Liver (tissue), 9 donors: ENCODE measurements around the gene ATP2B3. TPM values are rescaled to one million over a fixed set of nuclear protein-coding genes. Genes with fewer than 3 reads are reported as not detected.

Experiments
- DNase-seq: peaks from one replicate; pipeline ENCODE4 v3.0.0-alpha.2; 2017; ENCODE audit warnings: low spot score
- H3K27ac ChIP-seq, 2 donors: one replicate each; pipeline ENCODE4 v1.7.0; 2013; ENCODE audit warnings: inconsistent platforms in 2 of 2, low read length in 2 of 2, control low read depth in 1 of 2, low read depth in 1 of 2, mild to moderate bottlenecking in 1 of 2
- H3K27me3 ChIP-seq, 4 donors: one replicate each; pipeline versions ENCODE4 v1.6.1 to v1.7.0; 2013; ENCODE audit warnings: low read length in 3 of 4, inconsistent platforms in 1 of 4, mild to moderate bottlenecking in 1 of 4, moderate library complexity in 1 of 4; ENCODE audit not compliant: control insufficient read depth in 4 of 4, insufficient read depth in 4 of 4
- H3K36me3 ChIP-seq, 4 donors: one replicate each; pipeline versions ENCODE4 v1.6.1 to v1.7.0; 2013; ENCODE audit warnings: low read length in 3 of 4, mild to moderate bottlenecking in 3 of 4, low read depth in 1 of 4, moderate library complexity in 1 of 4; ENCODE audit not compliant: control insufficient read depth in 4 of 4, insufficient read depth in 3 of 4
- H3K4me1 ChIP-seq, 4 donors: one replicate each; pipeline versions ENCODE4 v1.6.1 to v1.7.0; 2013; ENCODE audit warnings: low read length in 3 of 4, mild to moderate bottlenecking in 3 of 4, moderate library complexity in 1 of 4; ENCODE audit not compliant: control insufficient read depth in 4 of 4, insufficient read depth in 4 of 4
- H3K4me3 ChIP-seq, 3 donors: one replicate each; pipeline versions ENCODE4 v1.6.1 to v1.7.0; 2013; ENCODE audit warnings: low read length in 3 of 3, control low read depth in 1 of 3, low read depth in 1 of 3, mild to moderate bottlenecking in 1 of 3
- H3K9ac ChIP-seq, 2 donors: one replicate each; pipeline ENCODE4 v1.7.0; 2013; ENCODE audit warnings: low read length in 2 of 2, mild to moderate bottlenecking in 2 of 2, moderate library complexity in 2 of 2, control low read depth in 1 of 2, low read depth in 1 of 2
- H3K9me3 ChIP-seq, 4 donors: one replicate each; pipeline versions ENCODE4 v1.6.1 to v1.7.0; 2013; ENCODE audit warnings: low read length in 3 of 4; ENCODE audit not compliant: control insufficient read depth in 4 of 4
- EGR1 ChIP-seq, 2 donors: IDR thresholded peaks; 2 replicates each; pipeline ENCODE4 v1.6.1; 2016 to 2018; ENCODE audit warnings: antibody characterized with exemption in 2 of 2, low read depth in 2 of 2
- FOXA2 ChIP-seq: IDR thresholded peaks from 2 replicates; pipeline ENCODE4 v1.6.1; 2016; ENCODE audit warnings: antibody characterized with exemption
- GABPA ChIP-seq, 2 donors: IDR thresholded peaks in 1 of 2; conservative IDR thresholded peaks in 1 of 2; 2 replicates each; pipeline ENCODE4 v1.6.1; 2016; ENCODE audit warnings: antibody characterized with exemption in 2 of 2, mild to moderate bottlenecking in 1 of 2, moderate library complexity in 1 of 2
- HNF4A ChIP-seq, 2 donors: conservative IDR thresholded peaks; 2 replicates each; pipeline ENCODE4 v1.6.1; 2016; ENCODE audit warnings: antibody characterized with exemption in 2 of 2, mild to moderate bottlenecking in 2 of 2
- HNF4G ChIP-seq: IDR thresholded peaks from 2 replicates; pipeline ENCODE4 v1.6.1; 2016; ENCODE audit warnings: antibody characterized with exemption
- JUND ChIP-seq, 2 donors: IDR thresholded peaks; 2 replicates each; pipeline ENCODE4 v1.6.1; 2016; ENCODE audit warnings: antibody characterized with exemption in 2 of 2
- NR2F2 ChIP-seq: IDR thresholded peaks from 2 replicates; pipeline ENCODE4 v1.6.1; 2016; ENCODE audit warnings: antibody characterized with exemption
- RAD21 ChIP-seq, 2 donors: IDR thresholded peaks; 2 replicates each; pipeline ENCODE4 v1.6.1; 2016; ENCODE audit warnings: antibody characterized with exemption in 2 of 2, mild to moderate bottlenecking in 2 of 2
- RXRA ChIP-seq, 2 donors: IDR thresholded peaks; 2 replicates each; pipeline ENCODE4 v1.6.1; 2017 to 2018; ENCODE audit warnings: antibody characterized with exemption in 2 of 2, mild to moderate bottlenecking in 1 of 2
- SP1 ChIP-seq: IDR thresholded peaks from 2 replicates; pipeline ENCODE4 v1.6.1; 2018; ENCODE audit warnings: antibody characterized with exemption, mild to moderate bottlenecking
- TAF1 ChIP-seq: conservative IDR thresholded peaks from 2 replicates; pipeline ENCODE4 v1.6.1; 2016; ENCODE audit warnings: antibody characterized with exemption, mild to moderate bottlenecking
- YY1 ChIP-seq: IDR thresholded peaks from 2 replicates; pipeline ENCODE4 v1.6.1; 2016; ENCODE audit warnings: antibody characterized with exemption, mild to moderate bottlenecking
- WGBS: extraction: QIAGEN DNeasy Blood & Tissue Kit; methylation state at CpG from one replicate; pipeline ENCODE4 v1.1.7; 2013; 5-methylcytosine and 5-hydroxymethylcytosine counted together
- polyA plus RNA-seq, 2 donors: library from polyadenylated mRNA; stranded (reverse) in 1 of 2; unstranded in 1 of 2; fragments of 200-250 nt in 1 of 2; fragments of >200 nt in 1 of 2; fragmentation: Nextera tagmentation in 1 of 2; extraction: Ambion mirVana in 1 of 2; gene quantifications; one replicate each; pipeline versions ENCODE4 v1.2.1 to v1.2.3, GENCODE V29; 2013 to 2015
- total RNA-seq, 2 donors: library from RNA; depleted of rRNA; stranded (reverse); fragments of >200 nt; gene quantifications; one replicate each; pipeline ENCODE4 v1.2.3, GENCODE V29; 2014
- TF ChIP-seq, protein P1 (sequence below): fragments of 150-350 bp; IDR thresholded peaks from 2 replicates; pipeline ENCODE4 v1.5.1; 2017; ENCODE audit warnings: improper control_type of control experiment, low read depth, low read length; ENCODE audit not compliant: missing input control
- TF ChIP-seq, protein P2 (sequence below): IDR thresholded peaks from 2 replicates; pipeline ENCODE4 v1.6.1; 2016; ENCODE audit warnings: antibody characterized with exemption
- TF ChIP-seq, protein P3 (sequence below): IDR thresholded peaks from 2 replicates; pipeline ENCODE4 v1.6.1; 2016; ENCODE audit warnings: antibody characterized with exemption, mild to moderate bottlenecking
- TF ChIP-seq, protein P4 (sequence below): IDR thresholded peaks from 2 replicates; pipeline ENCODE4 v1.6.1; 2016; ENCODE audit warnings: antibody characterized with exemption
- TF ChIP-seq, protein P5 (sequence below): IDR thresholded peaks from 2 replicates; pipeline ENCODE4 v1.6.1; 2016; ENCODE audit warnings: antibody characterized with exemption
- donor health status: healthy.
- donor health status: healthy.
- donor health status: healthy.
- donor health status: healthy.
- donor health status: healthy.

ATP2B3 gene
- total and polyA plus RNA-seq, 4 donors = not detected

DNA sequence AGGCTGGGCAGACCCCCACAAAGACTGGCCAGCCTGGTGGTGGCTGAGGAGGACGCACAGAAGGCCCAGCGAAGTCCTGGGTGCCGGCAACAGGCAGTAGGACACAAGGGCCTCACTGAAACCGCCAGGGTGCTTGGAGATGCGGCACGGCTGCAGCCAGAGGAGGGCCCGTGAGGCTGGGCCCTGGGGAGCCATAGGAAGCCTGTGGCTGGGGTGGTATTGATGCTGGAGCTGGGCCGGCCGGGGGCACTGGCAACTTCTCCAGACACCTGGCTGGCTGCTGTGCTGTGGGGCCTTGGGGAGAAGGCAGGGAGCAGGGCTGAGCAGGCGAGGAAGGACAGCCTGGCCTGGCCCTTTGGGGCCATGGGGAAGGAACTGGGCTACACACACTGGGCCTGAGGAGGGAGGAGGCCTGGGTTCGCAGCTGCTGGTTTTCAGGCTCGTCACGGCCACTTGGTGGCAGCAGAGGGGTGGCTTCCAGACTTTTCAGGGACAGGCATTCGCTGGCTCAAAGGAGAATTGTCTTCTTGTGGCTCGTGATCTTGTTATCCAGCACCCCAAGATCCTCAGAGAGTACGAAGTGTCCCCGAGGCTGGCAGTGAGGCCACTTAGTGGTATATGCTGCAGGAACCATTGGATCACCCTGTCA is 37.2 kb downstream of the ATP2B3 start:
- Histone ChIP-seq H3K4me3 (no peak overlapping the region), H3K9me3 (no peaks in the 10 kb centered on the region), H3K27ac (no peak overlapping the region), H3K9ac (no peak overlapping the region), H3K36me3 (no peaks in the 10 kb centered on the region), H3K27me3 (no peaks in the 10 kb centered on the region), H3K4me1 (no peaks in the 10 kb centered on the region)
- no peak for TF ChIP-seq HNF4G
- TF ChIP-seq TAF1 = no peak
- TF ChIP-seq, protein P1, sequence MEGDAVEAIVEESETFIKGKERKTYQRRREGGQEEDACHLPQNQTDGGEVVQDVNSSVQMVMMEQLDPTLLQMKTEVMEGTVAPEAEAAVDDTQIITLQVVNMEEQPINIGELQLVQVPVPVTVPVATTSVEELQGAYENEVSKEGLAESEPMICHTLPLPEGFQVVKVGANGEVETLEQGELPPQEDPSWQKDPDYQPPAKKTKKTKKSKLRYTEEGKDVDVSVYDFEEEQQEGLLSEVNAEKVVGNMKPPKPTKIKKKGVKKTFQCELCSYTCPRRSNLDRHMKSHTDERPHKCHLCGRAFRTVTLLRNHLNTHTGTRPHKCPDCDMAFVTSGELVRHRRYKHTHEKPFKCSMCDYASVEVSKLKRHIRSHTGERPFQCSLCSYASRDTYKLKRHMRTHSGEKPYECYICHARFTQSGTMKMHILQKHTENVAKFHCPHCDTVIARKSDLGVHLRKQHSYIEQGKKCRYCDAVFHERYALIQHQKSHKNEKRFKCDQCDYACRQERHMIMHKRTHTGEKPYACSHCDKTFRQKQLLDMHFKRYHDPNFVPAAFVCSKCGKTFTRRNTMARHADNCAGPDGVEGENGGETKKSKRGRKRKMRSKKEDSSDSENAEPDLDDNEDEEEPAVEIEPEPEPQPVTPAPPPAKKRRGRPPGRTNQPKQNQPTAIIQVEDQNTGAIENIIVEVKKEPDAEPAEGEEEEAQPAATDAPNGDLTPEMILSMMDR = peak; percentile 64
- TF ChIP-seq NR2F2 = no peak
- TF ChIP-seq YY1 = no peak
- TF ChIP-seq RAD21 (IDR thresholded peaks at IDR 0.05) = peak; percentile 74 to 87
- WGBS = 39% methylated on average over 17 of the region's 17 CpGs
- peak; percentile 68 for DNase-seq

DNA sequence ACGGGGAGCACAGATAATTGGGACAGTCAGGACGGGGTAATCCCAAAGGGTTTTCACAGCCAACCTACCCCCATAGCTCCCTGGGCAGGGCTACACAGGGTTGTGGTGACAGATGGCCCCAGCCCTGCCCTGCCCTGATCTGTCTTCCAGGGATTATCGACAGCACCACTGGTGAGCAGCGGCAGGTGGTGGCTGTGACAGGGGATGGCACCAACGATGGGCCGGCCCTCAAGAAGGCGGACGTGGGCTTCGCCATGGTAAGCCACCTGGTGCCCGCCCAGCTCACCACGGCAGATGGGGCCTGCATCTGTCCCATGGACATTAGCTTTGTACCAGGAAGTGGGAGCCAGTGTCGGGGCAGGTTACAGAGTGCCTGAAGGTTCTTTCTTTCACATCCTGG is 39.3 kb downstream of the ATP2B3 start:
- no peak overlapping the region for H3K4me3 ChIP-seq
- H3K9ac ChIP-seq = no peak overlapping the region
- H3K4me1 ChIP-seq = no peaks in the 10 kb centered on the region
- no peaks in the 10 kb centered on the region for H3K9me3 ChIP-seq
- H3K36me3 ChIP-seq = no peaks in the 10 kb centered on the region
- no peak for TF ChIP-seq GABPA (IDR thresholded peaks at IDR 0.05 in 1 of 2, conservative IDR thresholded peaks at IDR 0.05 in 1 of 2)
- TF ChIP-seq RAD21 (IDR thresholded peaks at IDR 0.05) = no peak
- TF ChIP-seq JUND (IDR thresholded peaks at IDR 0.05) = no peak
- no peak for TF ChIP-seq FOXA2
- no peak for TF ChIP-seq EGR1 (IDR thresholded peaks at IDR 0.05; ENCODE audit: low read depth in 2 of 2)
- TF ChIP-seq NR2F2 = no peak
- TF ChIP-seq, protein P2, sequence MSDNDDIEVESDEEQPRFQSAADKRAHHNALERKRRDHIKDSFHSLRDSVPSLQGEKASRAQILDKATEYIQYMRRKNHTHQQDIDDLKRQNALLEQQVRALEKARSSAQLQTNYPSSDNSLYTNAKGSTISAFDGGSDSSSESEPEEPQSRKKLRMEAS = no peak
- TF ChIP-seq SP1 = no peak
- TF ChIP-seq HNF4A (conservative IDR thresholded peaks at IDR 0.05) = no peak
- no peak for TF ChIP-seq HNF4G
- TF ChIP-seq, protein P3, sequence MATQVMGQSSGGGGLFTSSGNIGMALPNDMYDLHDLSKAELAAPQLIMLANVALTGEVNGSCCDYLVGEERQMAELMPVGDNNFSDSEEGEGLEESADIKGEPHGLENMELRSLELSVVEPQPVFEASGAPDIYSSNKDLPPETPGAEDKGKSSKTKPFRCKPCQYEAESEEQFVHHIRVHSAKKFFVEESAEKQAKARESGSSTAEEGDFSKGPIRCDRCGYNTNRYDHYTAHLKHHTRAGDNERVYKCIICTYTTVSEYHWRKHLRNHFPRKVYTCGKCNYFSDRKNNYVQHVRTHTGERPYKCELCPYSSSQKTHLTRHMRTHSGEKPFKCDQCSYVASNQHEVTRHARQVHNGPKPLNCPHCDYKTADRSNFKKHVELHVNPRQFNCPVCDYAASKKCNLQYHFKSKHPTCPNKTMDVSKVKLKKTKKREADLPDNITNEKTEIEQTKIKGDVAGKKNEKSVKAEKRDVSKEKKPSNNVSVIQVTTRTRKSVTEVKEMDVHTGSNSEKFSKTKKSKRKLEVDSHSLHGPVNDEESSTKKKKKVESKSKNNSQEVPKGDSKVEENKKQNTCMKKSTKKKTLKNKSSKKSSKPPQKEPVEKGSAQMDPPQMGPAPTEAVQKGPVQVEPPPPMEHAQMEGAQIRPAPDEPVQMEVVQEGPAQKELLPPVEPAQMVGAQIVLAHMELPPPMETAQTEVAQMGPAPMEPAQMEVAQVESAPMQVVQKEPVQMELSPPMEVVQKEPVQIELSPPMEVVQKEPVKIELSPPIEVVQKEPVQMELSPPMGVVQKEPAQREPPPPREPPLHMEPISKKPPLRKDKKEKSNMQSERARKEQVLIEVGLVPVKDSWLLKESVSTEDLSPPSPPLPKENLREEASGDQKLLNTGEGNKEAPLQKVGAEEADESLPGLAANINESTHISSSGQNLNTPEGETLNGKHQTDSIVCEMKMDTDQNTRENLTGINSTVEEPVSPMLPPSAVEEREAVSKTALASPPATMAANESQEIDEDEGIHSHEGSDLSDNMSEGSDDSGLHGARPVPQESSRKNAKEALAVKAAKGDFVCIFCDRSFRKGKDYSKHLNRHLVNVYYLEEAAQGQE = no peak
- TF ChIP-seq, protein P4, sequence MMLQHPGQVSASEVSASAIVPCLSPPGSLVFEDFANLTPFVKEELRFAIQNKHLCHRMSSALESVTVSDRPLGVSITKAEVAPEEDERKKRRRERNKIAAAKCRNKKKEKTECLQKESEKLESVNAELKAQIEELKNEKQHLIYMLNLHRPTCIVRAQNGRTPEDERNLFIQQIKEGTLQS = no peak
- no peak for TF ChIP-seq RXRA (IDR thresholded peaks at IDR 0.05)
- TF ChIP-seq YY1 = no peak
- TF ChIP-seq, protein P1 = no peak
- TF ChIP-seq, protein P5, sequence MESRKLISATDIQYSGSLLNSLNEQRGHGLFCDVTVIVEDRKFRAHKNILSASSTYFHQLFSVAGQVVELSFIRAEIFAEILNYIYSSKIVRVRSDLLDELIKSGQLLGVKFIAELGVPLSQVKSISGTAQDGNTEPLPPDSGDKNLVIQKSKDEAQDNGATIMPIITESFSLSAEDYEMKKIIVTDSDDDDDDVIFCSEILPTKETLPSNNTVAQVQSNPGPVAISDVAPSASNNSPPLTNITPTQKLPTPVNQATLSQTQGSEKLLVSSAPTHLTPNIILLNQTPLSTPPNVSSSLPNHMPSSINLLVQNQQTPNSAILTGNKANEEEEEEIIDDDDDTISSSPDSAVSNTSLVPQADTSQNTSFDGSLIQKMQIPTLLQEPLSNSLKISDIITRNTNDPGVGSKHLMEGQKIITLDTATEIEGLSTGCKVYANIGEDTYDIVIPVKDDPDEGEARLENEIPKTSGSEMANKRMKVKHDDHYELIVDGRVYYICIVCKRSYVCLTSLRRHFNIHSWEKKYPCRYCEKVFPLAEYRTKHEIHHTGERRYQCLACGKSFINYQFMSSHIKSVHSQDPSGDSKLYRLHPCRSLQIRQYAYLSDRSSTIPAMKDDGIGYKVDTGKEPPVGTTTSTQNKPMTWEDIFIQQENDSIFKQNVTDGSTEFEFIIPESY = no peak
- no peak for TF ChIP-seq TAF1
- DNase-seq = no peak
- H3K27me3 ChIP-seq = no peaks in the 10 kb centered on the region
- 91% methylated on average over 12 of the region's 12 CpGs for WGBS
- no peak overlapping the region for H3K27ac ChIP-seq
